KMS-11 (cell line): ENCODE data around the gene CFD.

Experiments used
- H2AFZ ChIP-seq: fragments of 200-600 bp; sonication (generic); 2 replicates; pipeline ENCODE4 v1.6.1; 2016; ENCODE audit warnings: antibody characterized with exemption, mixed run types, low read depth
- H3K27ac ChIP-seq: fragments of 200-600 bp; sonication (generic); 2 replicates; pipeline ENCODE4 v1.6.1; 2016; ENCODE audit warnings: mild to moderate bottlenecking, mixed run types
- H3K27me3 ChIP-seq: fragments of 200-600 bp; sonication (generic); 2 replicates; pipeline ENCODE4 v1.6.1; 2017; ENCODE audit warnings: mild to moderate bottlenecking, low read depth, mixed run types, moderate library complexity; ENCODE audit not compliant: insufficient read depth
- H3K36me3 ChIP-seq: fragments of 200-600 bp; sonication (generic); 2 replicates; pipeline ENCODE4 v1.6.1; 2017; ENCODE audit warnings: mild to moderate bottlenecking, mixed run types; ENCODE audit not compliant: insufficient read depth
- H3K4me1 ChIP-seq: fragments of 200-600 bp; sonication (generic); 2 replicates; pipeline ENCODE4 v1.6.1; 2016; ENCODE audit warnings: mild to moderate bottlenecking, low read depth, mixed run types; ENCODE audit not compliant: poor library complexity, severe bottlenecking
- H3K4me2 ChIP-seq: fragments of 200-600 bp; sonication (generic); 2 replicates; pipeline ENCODE4 v1.7.0; 2016; ENCODE audit warnings: mild to moderate bottlenecking, mixed run types
- H3K4me3 ChIP-seq: fragments of 200-600 bp; sonication (generic); IDR thresholded peaks from 2 replicates; pipeline ENCODE4 v1.6.1; 2017; ENCODE audit warnings: low read depth, low read length, mixed read lengths; ENCODE audit not compliant: insufficient read depth
- H3K79me2 ChIP-seq: fragments of 200-600 bp; sonication (generic); 2 replicates; pipeline ENCODE4 v1.6.1; 2016; ENCODE audit warnings: low read depth, mixed run types; ENCODE audit not compliant: insufficient read depth
- H3K9ac ChIP-seq: fragments of 200-600 bp; sonication (generic); 2 replicates; pipeline ENCODE4 v1.6.1; 2016; ENCODE audit warnings: mild to moderate bottlenecking, mixed run types
- H4K20me1 ChIP-seq: fragments of 200-600 bp; sonication (generic); 2 replicates; pipeline ENCODE4 v1.6.1; 2016; ENCODE audit warnings: mild to moderate bottlenecking, mixed run types; ENCODE audit not compliant: insufficient read depth
- CTCF ChIP-seq: fragments of 200-600 bp; sonication (generic); conservative IDR thresholded peaks from 2 replicates; pipeline ENCODE4 v1.6.1; 2017; ENCODE audit warnings: low read depth, mild to moderate bottlenecking, antibody characterized with exemption, low read length, moderate library complexity, mixed read lengths

Gene CFD

GRCh38 chr19:821231-821824, 38.1 kb upstream of the CFD start:
- no peak overlapping the region for H3K4me3 ChIP-seq

GRCh38 chr19:821825-822503, 37.5 kb upstream of the CFD start, which contains the start of gene PLPPR3:
TSS of gene PLPPR3 (minus strand) at chr19:821955. CDS start at chr19:821559, 396 bp downstream.
- Histone ChIP-seq H3K79me2 (no peaks in the 10 kb centered on the region), H4K20me1 (no peaks in the 10 kb centered on the region), H3K9ac (no peak within 1 kb of the TSS), H3K27ac (no peak within 1 kb of the TSS), H3K4me3 (no peak within 1 kb of the TSS), H3K4me2 (no peak within 1 kb of the TSS), H3K36me3 (no peaks in the 10 kb centered on the region), H2AFZ (no peak within 1 kb of the TSS), H3K4me1 (no peaks in the 10 kb centered on the region), H3K27me3 (peaks cover 10% of the 10 kb centered on the region; the same call in 1 of the 2 replicates)
- no peak for TF ChIP-seq CTCF

More at GRCh38 chr19:821231-821824, 38.1 kb upstream of the CFD start:
- TF ChIP-seq CTCF: no peak
- H3K9ac ChIP-seq: no peak overlapping the region
- H4K20me1 ChIP-seq: no peaks in the 10 kb centered on the region
- no peaks in the 10 kb centered on the region for H3K4me1 ChIP-seq
- no peaks in the 10 kb centered on the region for H3K36me3 ChIP-seq
- peaks cover 8% of the 10 kb centered on the region; the same call in 1 of the 2 replicates for H3K27me3 ChIP-seq
- no peak overlapping the region for H2AFZ ChIP-seq
- H3K4me2 ChIP-seq: no peak overlapping the region
- H3K27ac ChIP-seq: no peak overlapping the region
- no peaks in the 10 kb centered on the region for H3K79me2 ChIP-seq

GRCh38 chr19:823565-824121, 35.8 kb upstream of the CFD start:
- Histone ChIP-seq H3K4me3 (no peak overlapping the region), H3K36me3 (no peaks in the 10 kb centered on the region), H3K9ac (no peak overlapping the region), H3K79me2 (no peaks in the 10 kb centered on the region), H3K27me3 (peaks cover 10% of the 10 kb centered on the region; the same call in 1 of the 2 replicates), H3K27ac (no peak overlapping the region), H2AFZ (no peak overlapping the region), H3K4me1 (no peaks in the 10 kb centered on the region), H4K20me1 (no peaks in the 10 kb centered on the region), H3K4me2 (no peak overlapping the region)
- TF ChIP-seq CTCF: no peak

GRCh38 chr19:824885-825284, 34.6 kb upstream of the CFD start:
- no peak overlapping the region for H3K9ac ChIP-seq
- H4K20me1 ChIP-seq: no peaks in the 10 kb centered on the region
- no peaks in the 10 kb centered on the region for H3K79me2 ChIP-seq
- H3K27ac ChIP-seq: no peak overlapping the region
- H3K4me1 ChIP-seq: no peaks in the 10 kb centered on the region
- H3K4me3 ChIP-seq: no peak overlapping the region
- H2AFZ ChIP-seq: no peak overlapping the region
- H3K36me3 ChIP-seq: no peaks in the 10 kb centered on the region
- no peak overlapping the region for H3K4me2 ChIP-seq
- no peak for TF ChIP-seq CTCF
- peaks cover 16% of the 10 kb centered on the region; the same call in 1 of the 2 replicates for H3K27me3 ChIP-seq
